GM19043 (cell line): ENCODE results near the gene USP35.
"Not testable (repeated sequence)": the region's sequence is repeated elsewhere in the genome, so short reads cannot be mapped to it uniquely, and the experiment has no call there.

ENCODE experiments used
- ATAC-seq: cut with Tn5 transposase; IDR thresholded peaks from one replicate; pipeline ENCODE4 v1.9.1; 2021; ENCODE audit warnings: low read depth; ENCODE audit not compliant: unreplicated experiment

Gene USP35

GRCh38 chr11:78168539-78169477, 19.9 kb upstream of the USP35 start:
- ATAC-seq = no peak

DNA sequence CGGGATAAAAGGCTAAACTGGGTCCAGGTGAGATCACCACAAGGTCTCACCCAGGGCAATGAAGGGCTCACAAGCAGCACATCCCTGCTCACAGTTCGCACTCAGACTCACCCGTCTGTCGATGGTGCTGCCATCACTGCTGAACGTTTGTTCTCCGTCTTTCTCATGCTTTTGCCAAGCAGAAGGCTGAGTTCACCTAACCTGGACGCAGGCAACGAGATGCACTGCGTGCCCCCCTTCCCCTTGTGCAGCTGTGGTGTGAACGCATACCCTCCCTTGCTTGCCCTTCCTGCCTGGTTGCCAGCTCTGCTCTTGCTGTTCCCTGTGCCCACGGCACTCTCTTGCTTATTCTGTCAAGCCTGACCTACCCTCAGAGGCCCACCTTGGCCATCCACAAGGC, 18.3 kb upstream of the USP35 start:
- ATAC-seq = no peak

DNA sequence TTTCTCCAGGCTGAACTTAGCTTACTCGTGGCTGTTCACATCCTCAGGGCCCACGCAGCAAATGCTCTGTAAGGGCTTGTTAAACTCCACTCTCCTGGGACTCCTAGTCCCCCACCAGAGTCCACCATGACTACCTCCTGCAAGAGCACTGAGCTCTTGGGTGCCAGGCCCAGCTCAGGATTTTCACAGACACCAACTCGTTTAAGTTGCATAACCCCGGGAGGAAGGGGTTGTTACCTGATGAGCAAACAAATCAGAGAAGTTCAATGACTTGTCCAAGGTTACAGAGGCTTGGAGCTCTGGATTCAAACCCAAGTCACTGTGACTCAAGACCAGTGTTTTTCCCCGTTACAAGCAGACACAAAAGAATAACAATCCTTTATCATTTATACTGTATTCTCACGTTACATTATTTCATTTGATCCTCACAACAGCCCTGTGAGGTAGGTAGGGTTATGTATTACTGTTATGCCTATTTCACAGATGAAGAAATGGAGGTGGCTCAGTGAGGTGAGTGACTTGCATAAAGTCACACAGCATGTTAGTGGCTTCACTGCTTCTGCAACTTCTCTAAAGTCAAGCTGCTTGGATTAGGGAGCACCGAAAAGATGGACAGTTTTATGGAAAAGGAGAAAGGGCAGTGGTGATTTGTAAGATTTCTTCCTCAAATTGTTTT, 17.7 kb upstream of the USP35 start:
- ATAC-seq = no peak

DNA sequence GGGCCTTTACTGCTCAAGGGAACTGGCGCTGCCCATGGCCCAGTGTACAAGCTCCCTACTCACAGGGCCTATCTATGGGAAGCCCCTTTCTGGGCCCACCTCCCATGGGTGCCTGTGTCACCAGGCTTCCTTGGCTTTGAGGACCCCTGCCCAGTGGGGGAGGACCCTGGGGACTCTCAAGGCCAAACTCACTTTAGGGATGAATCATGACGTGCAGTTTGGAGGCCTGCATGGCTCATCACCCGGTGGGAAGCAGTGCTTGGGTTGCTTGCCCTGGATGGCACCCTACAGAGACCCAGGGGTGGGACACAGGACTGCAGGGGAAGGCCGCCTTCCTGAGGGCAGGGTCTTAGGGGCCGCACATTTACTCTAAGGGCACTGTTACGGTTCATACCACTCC, 16.8 kb upstream of the USP35 start:
- ATAC-seq = no peak

- ATAC-seq = not testable (repeated sequence)
Measured at GRCh38 chr11:78175862-78176261, 12.9 kb upstream of the USP35 start.

DNA sequence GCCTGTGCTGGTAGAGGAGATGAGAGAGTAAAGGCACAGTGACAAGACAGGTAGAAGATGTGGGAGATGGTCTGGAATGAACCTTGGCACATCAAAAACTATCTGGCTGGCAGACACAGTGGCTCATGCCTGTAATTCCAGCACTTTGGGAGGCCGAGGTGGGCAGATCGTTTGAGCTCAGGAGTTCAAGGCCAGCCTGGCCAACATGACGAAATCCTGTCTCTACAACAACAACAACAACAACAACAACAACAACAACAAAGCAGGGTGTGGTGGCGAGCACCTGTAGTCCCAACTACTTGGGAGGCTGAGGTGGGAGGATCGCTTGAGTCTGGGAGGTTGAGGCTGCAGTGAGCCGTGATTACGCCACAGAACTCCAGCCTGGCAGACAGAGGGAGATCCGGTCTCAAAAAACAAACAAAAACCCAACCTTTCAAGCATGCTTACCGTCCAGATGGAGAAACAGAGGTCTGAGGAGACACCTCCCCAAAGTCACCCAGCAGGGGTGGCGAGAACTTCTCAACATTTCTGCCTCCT, 12.0 kb upstream of the USP35 start:
- ATAC-seq = no peak

GRCh38 chr11:78177216-78177615, 11.5 kb upstream of the USP35 start:
- ATAC-seq = no peak

DNA sequence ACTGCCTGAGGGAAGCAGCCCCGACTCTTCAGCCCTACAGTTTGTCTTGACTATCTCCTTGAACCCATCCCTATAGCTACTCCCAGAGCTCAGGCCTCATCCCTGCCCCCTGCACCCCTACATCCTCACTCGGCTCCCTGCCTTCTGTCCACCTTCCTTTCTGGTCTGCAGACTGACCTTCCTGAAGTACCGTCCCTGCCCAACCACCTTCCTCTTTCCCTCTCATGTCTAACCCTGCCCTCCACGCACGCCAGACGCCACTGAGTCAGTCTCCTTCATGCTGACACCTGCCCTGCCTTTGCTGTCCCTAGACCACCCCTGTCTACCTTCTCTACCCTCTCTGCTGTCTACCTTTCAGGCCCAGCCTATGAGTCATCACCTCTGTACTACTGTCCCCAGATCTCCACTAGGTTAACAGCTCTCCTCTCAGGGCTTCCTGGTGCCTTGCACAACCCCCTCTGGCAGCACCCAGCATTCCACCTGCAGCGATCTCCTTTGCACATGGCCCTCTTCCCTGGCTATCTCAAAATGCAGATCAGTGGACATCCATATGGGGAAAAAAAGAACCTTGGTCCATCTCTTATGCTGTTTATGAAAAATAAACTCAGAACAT, 9.2 kb upstream of the USP35 start:
- ATAC-seq = no peak

DNA sequence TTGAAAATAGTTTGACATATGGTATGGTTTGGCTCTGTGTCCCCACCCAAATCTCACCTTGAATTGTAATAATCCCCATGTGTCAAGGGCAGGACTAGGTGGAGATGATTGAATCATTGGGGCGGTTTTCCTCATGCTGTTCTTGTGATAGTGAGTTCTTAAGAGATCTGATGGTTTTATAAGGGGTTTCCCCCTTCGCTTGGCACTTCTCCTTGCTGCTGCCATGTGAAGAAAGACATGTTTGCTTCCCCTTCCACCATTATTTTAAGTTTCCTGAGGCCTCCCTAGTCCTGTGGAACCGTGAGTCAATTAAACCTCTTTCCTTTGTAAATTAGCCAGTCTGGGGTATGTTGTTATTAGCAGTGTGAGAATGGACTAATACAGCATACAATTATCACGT, 8.0 kb upstream of the USP35 start:
- ATAC-seq = no peak

DNA sequence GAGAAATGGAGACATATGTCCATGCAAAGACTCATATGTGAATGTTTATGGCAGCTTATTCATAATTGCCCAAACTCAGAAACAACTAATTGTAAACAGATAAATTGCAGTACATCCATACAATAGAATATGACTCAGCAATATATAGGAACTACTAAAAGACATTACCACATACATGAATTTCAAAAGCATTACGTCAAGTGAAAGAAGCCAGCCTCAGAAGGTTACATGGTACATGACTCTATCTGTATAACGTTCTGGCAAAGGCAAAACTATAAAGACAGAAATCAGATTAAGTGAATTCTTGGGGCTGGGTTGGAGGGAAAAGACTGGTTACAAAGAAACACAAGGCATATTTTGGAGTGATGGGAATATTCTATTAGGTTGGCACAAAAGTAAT, 7.5 kb upstream of the USP35 start:
- no peak for ATAC-seq

DNA sequence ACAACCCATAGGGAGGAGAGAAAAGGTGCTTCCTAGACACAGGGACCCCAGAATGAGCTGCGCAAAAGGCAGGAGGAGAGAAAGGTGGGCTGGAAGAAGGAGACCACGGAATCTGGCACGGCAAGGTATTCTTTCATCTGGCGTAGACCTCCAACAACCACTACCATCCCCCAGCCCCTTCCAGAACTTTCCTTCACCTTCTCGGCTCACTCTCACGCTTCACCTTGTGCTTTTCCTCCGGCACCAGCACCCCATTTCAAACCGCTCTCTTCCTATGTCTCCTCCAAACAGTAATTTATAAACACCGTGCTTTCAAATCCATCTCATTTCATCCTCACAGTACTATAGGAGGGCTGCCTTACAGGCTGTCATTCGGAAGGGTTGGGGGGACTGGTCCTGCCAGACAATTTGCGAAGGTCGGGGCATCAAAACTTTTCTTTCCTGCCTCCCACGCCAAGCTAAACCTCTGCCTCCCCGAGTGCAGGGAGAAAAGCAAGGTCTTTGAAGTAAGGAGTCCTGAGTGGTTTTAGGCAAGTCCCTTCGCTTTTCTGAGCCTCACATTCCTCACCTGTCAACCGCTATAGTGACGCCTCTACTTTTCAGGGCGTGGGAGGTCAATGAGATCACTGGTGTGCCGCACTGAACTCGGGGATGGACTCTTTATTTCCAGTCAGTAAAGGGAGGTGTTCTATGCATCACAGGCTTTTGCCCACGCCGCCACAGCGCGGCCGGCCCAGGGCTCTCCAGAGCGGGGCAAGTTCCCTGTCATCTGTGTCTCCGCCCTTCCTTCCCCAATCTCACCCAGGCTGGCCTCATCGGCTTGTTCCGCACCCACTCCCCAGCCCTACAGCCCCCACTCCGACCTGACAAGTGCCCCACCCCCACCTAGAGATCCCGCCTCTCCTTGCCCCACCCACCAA, 1.1 kb upstream of the USP35 start:
- ATAC-seq = peak; percentile 11

DNA sequence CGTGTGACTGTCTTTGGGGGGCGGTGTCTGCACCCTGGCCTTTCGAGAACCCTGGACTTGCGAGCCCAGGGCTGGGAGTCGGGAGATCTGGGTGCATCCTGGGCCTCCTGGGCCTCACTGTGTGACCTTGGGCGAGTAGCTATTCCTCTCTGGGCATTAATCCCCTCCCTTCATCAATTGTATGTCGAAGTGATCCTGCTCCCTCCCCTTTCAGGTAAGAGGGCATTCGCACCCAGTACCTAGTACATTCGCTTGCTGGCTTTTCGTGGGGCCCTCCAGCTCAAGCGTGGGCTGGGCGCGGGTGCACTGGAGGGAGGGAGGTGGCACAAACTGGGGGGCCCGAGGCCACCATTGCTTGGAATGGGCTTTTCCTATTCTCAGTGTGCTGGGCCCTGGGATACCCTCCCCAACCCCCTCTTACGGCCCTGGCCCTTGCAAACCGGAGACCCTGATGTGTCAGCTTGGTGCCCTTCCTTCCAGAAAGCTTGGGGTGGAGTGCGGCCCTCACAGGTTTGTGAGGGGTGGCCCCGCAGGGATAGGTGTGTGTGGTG, 530 bp downstream of the USP35 start:
- no peak for ATAC-seq

DNA sequence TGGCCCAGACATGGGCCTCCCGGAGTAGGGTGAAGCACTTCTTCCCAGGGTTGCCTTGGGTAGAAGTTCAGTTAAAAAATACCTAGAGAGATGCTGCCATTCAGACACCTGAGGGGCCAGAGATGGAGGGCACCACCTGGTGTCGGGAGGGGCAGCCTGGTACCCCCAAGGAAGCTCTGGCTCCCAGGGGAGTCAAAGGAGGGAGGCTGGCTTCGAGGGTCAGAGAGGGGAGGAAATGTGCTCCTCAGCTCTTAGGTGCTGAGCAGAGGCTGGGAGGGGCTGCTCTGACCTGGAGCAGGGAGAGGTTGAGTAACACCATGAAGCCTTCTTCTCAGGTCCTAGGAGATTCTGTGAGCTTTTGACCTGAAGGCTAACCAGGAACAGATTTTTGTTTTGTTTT, 1.1 kb downstream of the USP35 start:
- no peak for ATAC-seq

DNA sequence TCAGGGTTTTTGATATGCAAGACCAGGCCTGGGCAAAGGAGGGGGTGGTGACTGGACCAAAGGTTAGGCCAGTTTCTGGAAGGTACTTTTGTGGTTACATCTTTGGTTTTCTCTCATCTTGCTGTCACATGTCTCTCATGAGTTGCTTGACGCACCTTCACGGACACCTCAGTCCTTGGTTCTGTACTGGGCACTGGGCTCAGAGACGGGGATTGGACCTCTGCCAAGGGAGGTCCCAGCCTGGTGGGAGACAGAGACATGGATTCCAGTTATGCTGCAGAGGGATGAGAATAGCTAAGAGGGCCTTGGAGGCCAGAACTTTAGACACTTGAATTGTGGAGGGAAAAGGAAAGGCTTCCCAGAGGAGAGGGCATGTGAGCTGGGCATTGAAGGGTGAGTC, 1.7 kb downstream of the USP35 start:
- no peak for ATAC-seq

GRCh38 chr11:78190871-78191538, 2.3 kb downstream of the USP35 start:
- ATAC-seq = no peak

GRCh38 chr11:78192223-78192719, 3.6 kb downstream of the USP35 start:
- ATAC-seq = no peak

DNA sequence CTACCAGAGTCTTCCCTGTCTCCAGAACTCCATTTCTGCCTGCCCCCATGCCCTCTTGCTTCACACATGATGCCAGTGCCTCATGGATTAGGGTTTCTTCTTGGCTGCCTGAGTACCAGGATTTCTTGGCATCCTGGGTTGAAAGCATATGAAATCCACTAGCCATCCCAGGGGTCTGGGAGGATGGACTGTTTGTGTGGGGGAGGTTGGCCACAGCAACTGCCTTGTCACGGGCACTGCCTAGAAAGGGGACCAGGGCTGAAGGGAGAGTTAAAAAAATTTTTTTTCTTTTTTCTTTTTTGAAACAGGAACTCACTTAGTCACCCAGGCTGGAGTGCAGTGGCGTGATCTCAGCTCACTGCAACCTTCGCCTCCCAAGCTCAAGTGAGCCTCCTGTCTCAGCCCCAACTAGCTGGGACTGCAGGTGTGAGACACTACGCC, 4.2 kb downstream of the USP35 start:
- ATAC-seq = no peak

- no peak for ATAC-seq
Measured at GRCh38 chr11:78193806-78194205, 5.1 kb downstream of the USP35 start.

- no peak for ATAC-seq
Measured at GRCh38 chr11:78194490-78194889, 5.8 kb downstream of the USP35 start.
